K562 (cell line): Measurements from ENCODE around the gene HMGA1. TPM values are rescaled to one million over a fixed set of nuclear protein-coding genes. Genes with fewer than 3 reads are reported as not detected.

Experiments used
- ARHGAP35 ChIP-seq: fragments of 450-650 bp; IDR thresholded peaks from 2 replicates; pipeline ENCODE4 v1.6.1; 2018; ENCODE audit not compliant: partially characterized antibody
- ASH1L ChIP-seq: fragments of 450-650 bp; IDR thresholded peaks from 2 replicates; pipeline ENCODE4 v1.6.1; 2018; ENCODE audit warnings: borderline replicate concordance, mild to moderate bottlenecking, low read depth; ENCODE audit not compliant: partially characterized antibody
- EGR1 ChIP-seq: fragments of 450-650 bp; conservative IDR thresholded peaks from 2 replicates; pipeline ENCODE4 v1.6.1; 2017; ENCODE audit warnings: mild to moderate bottlenecking
- FOXP1 ChIP-seq: sonication (generic); formaldehyde crosslinking; IDR thresholded peaks from 2 replicates; pipeline ENCODE4 v1.8.0; 2022; ENCODE audit warnings: mild to moderate bottlenecking, missing genetic modification reagents
- NUFIP1 ChIP-seq: fragments of 450-650 bp; IDR thresholded peaks from 2 replicates; pipeline ENCODE4 v1.6.1; 2018; ENCODE audit not compliant: partially characterized antibody
- RBFOX2 ChIP-seq: fragments of 200-400 bp; formaldehyde crosslinking; IDR thresholded peaks from 2 replicates; pipeline ENCODE4 v1.6.1; 2017; ENCODE audit warnings: low read depth, mild to moderate bottlenecking, low read length, moderate library complexity
- SAFB ChIP-seq: fragments of 200-400 bp; formaldehyde crosslinking; IDR thresholded peaks from 2 replicates; pipeline ENCODE4 v1.6.1; 2017; ENCODE audit warnings: low read depth, low read length, borderline replicate concordance
- ZNF253 ChIP-seq: fragments of 250-450 bp; sonication (Bioruptor Pico); conservative IDR thresholded peaks from 2 replicates; pipeline ENCODE4 v1.6.1; 2021; ENCODE audit warnings: mild to moderate bottlenecking
- ZNF589 ChIP-seq: fragments of 200-800 bp; sonication (Bioruptor generic); IDR thresholded peaks from 2 replicates; pipeline ENCODE4 v1.6.1; 2016; ENCODE audit warnings: low read depth, missing genetic modification characterization, missing compliant biosample characterization
- ZNF76 ChIP-seq: fragments of 250-450 bp; sonication (Bioruptor Pico); IDR thresholded peaks from 2 replicates; pipeline ENCODE4 v1.4.0; 2020; ENCODE audit warnings: mild to moderate bottlenecking, moderate library complexity, borderline replicate concordance
- polyA plus RNA-seq, 8 experiments: library from polyadenylated mRNA; depleted of rRNA in 4 of 8; stranded (reverse) in 5 of 8; unstranded in 3 of 8; fragments of >200 nt; fragmentation: Nextera tagmentation in 2 of 8; fragmentation: Illumina TruSeq in 1 of 8; extraction: Ambion mirVana in 2 of 8; extraction: Trizol in 1 of 8; gene quantifications; 2 replicates each; pipeline versions ENCODE4 v1.2.1 to v1.2.3, GENCODE V29; 2011 to 2014; ENCODE audit warnings: inconsistent platforms in 1 of 8, missing spikeins in 1 of 8
- total RNA-seq, 7 experiments: library from RNA; depleted of rRNA in 6 of 7; stranded (reverse); fragments of >200 nt in 6 of 7; fragmentation: Illumina TruSeq in 2 of 7; extraction: Trizol in 2 of 7; gene quantifications; 2 replicates each; pipeline versions ENCODE4 v1.2.1 to v1.2.3, GENCODE V29; 2011 to 2021; ENCODE audit warnings: low replicate concordance in 1 of 7
- TF ChIP-seq, protein P1 (sequence below), 2 experiments: fragments of 450-650 bp in 1 of 2; sonication (generic) in 1 of 2; formaldehyde crosslinking in 1 of 2; IDR thresholded peaks in 1 of 2; conservative IDR thresholded peaks in 1 of 2; 2 replicates each; pipeline versions ENCODE4 v1.6.1 to v1.8.1; 2016 to 2023; ENCODE audit warnings: mild to moderate bottlenecking in 2 of 2, moderate library complexity in 2 of 2, inconsistent platforms in 1 of 2, missing genetic modification reagents in 1 of 2
- TF ChIP-seq, protein P2 (sequence below), 2 experiments: fragments of 450-650 bp; IDR thresholded peaks; 2 replicates each; pipeline ENCODE4 v1.6.1; 2018; ENCODE audit warnings: mild to moderate bottlenecking in 2 of 2, low read depth in 1 of 2; ENCODE audit not compliant: partially characterized antibody in 2 of 2
- TF ChIP-seq, protein P3 (sequence below): sonication (generic); formaldehyde crosslinking; IDR thresholded peaks from 2 replicates; pipeline ENCODE4 v1.4.0; 2020; ENCODE audit warnings: mild to moderate bottlenecking, missing genetic modification reagents
- TF ChIP-seq, protein P4 (sequence below): conservative IDR thresholded peaks from 2 replicates; pipeline ENCODE4 v1.6.1; 2011; ENCODE audit warnings: low read depth, mild to moderate bottlenecking, low read length; ENCODE audit not compliant: control insufficient read depth
- TF ChIP-seq, protein P5 (sequence below): sonication (generic); formaldehyde crosslinking; IDR thresholded peaks from 2 replicates; pipeline ENCODE4 v1.8.0; 2023; ENCODE audit warnings: mild to moderate bottlenecking, missing genetic modification reagents

The HMGA1 gene
- total and polyA plus RNA-seq, 9 of the 15 experiments (the other 6 are each of a cell fraction or from before 2014, with no cell fraction given) = 27.8 to 1,947 (median 594) TPM

DNA sequence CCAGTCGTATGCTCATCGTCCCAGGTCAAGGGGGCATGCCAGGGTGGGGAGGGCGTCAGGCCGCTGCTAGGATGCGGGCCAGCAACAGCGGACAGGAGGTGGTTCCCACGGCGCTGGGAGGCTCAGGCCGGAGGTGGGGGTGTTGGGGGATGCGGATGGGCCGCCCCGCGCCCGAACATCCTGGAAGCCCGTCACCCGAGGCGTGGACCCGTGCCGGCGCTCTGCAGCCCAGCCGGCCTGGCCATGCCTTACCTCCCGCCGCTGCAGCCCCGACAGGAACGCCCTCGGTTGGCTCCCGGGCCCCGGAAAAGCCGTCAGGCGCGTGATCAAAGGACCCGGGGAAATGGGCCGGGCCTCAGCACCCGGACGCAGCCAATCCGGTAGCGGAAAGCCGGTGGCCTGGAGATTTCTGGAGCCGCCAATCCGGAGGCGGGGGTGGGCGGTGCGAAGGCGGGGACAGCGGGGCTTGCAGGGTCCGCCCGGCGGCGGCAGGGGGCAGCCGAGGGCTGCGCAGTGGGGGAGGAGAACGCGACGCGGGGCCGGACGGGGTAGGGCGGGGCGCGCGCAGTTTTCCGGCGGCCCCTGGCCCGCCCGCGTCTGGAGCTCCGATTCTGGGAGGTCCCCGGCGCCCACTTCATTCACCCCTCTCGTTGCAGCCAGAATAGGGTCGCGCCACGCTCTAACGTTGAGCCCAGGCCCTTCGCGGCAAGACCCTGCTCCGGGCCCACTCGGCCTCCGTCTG lies 12.2 kb downstream of the HMGA1 start, which contains the start of gene SMIM29 (continued):
- TF ChIP-seq ZNF76 (CRISPR knock-in tag) (no peak), ASH1L (no peak), ARHGAP35 (no peak), SAFB (no peak), RBFOX2 (peak; percentile 90), ZNF589 (no peak), NUFIP1 (no peak), EGR1 (peak; percentile 99), ZNF253 (CRISPR knock-in tag) (no peak), FOXP1 (CRISPR knock-in tag) (0 out of 2 replicates have a peak, but pooled peaks have one; percentile 12)
- TF ChIP-seq, protein P1, sequence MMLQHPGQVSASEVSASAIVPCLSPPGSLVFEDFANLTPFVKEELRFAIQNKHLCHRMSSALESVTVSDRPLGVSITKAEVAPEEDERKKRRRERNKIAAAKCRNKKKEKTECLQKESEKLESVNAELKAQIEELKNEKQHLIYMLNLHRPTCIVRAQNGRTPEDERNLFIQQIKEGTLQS (IDR thresholded peaks at IDR 0.05) = no peak
- TF ChIP-seq, protein P1 (CRISPR knock-in tag; conservative IDR thresholded peaks at IDR 0.05) = no peak
- TF ChIP-seq, protein P2, sequence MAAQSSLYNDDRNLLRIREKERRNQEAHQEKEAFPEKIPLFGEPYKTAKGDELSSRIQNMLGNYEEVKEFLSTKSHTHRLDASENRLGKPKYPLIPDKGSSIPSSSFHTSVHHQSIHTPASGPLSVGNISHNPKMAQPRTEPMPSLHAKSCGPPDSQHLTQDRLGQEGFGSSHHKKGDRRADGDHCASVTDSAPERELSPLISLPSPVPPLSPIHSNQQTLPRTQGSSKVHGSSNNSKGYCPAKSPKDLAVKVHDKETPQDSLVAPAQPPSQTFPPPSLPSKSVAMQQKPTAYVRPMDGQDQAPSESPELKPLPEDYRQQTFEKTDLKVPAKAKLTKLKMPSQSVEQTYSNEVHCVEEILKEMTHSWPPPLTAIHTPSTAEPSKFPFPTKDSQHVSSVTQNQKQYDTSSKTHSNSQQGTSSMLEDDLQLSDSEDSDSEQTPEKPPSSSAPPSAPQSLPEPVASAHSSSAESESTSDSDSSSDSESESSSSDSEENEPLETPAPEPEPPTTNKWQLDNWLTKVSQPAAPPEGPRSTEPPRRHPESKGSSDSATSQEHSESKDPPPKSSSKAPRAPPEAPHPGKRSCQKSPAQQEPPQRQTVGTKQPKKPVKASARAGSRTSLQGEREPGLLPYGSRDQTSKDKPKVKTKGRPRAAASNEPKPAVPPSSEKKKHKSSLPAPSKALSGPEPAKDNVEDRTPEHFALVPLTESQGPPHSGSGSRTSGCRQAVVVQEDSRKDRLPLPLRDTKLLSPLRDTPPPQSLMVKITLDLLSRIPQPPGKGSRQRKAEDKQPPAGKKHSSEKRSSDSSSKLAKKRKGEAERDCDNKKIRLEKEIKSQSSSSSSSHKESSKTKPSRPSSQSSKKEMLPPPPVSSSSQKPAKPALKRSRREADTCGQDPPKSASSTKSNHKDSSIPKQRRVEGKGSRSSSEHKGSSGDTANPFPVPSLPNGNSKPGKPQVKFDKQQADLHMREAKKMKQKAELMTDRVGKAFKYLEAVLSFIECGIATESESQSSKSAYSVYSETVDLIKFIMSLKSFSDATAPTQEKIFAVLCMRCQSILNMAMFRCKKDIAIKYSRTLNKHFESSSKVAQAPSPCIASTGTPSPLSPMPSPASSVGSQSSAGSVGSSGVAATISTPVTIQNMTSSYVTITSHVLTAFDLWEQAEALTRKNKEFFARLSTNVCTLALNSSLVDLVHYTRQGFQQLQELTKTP (IDR thresholded peaks at IDR 0.05; ENCODE audit: low read depth in 1 of 2, partially characterized antibody in 2 of 2) = peak in 1 of 2 experiments; percentile 53
- TF ChIP-seq, protein P3, sequence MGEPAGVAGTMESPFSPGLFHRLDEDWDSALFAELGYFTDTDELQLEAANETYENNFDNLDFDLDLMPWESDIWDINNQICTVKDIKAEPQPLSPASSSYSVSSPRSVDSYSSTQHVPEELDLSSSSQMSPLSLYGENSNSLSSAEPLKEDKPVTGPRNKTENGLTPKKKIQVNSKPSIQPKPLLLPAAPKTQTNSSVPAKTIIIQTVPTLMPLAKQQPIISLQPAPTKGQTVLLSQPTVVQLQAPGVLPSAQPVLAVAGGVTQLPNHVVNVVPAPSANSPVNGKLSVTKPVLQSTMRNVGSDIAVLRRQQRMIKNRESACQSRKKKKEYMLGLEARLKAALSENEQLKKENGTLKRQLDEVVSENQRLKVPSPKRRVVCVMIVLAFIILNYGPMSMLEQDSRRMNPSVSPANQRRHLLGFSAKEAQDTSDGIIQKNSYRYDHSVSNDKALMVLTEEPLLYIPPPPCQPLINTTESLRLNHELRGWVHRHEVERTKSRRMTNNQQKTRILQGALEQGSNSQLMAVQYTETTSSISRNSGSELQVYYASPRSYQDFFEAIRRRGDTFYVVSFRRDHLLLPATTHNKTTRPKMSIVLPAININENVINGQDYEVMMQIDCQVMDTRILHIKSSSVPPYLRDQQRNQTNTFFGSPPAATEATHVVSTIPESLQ = no peak
- TF ChIP-seq, protein P4, sequence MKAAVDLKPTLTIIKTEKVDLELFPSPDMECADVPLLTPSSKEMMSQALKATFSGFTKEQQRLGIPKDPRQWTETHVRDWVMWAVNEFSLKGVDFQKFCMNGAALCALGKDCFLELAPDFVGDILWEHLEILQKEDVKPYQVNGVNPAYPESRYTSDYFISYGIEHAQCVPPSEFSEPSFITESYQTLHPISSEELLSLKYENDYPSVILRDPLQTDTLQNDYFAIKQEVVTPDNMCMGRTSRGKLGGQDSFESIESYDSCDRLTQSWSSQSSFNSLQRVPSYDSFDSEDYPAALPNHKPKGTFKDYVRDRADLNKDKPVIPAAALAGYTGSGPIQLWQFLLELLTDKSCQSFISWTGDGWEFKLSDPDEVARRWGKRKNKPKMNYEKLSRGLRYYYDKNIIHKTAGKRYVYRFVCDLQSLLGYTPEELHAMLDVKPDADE = 0 out of 2 replicates have a peak, but pooled peaks have one; percentile 42
- TF ChIP-seq, protein P5, sequence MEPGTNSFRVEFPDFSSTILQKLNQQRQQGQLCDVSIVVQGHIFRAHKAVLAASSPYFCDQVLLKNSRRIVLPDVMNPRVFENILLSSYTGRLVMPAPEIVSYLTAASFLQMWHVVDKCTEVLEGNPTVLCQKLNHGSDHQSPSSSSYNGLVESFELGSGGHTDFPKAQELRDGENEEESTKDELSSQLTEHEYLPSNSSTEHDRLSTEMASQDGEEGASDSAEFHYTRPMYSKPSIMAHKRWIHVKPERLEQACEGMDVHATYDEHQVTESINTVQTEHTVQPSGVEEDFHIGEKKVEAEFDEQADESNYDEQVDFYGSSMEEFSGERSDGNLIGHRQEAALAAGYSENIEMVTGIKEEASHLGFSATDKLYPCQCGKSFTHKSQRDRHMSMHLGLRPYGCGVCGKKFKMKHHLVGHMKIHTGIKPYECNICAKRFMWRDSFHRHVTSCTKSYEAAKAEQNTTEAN (CRISPR knock-in tag) = no peak; the same call in 1 of the 2 replicates
